Neural crest cell (in vitro differentiated cells): ENCODE results near the gene NCAPD2. TPM values are rescaled to one million over a fixed set of nuclear protein-coding genes. Genes with fewer than 3 reads are reported as not detected.

Experiments used
- DNase-seq: peaks from one replicate; pipeline ENCODE4 v3.0.0; 2021; ENCODE audit warnings: low read depth, mixed read lengths, low spot score
- H3K27ac Mint-ChIP-seq: one replicate; pipeline ENCODE4 v1.8.0; 2021; ENCODE audit warnings: mild to moderate bottlenecking, mixed read lengths; ENCODE audit not compliant: unreplicated experiment
- H3K27me3 Mint-ChIP-seq: 2 replicates; pipeline ENCODE4 v1.8.0; 2021; ENCODE audit warnings: low read depth, mild to moderate bottlenecking, mixed read lengths
- H3K36me3 Mint-ChIP-seq: 2 replicates; pipeline ENCODE4 v1.8.0; 2021; ENCODE audit warnings: low read depth, mild to moderate bottlenecking, mixed read lengths
- H3K4me1 Mint-ChIP-seq: 2 replicates; pipeline ENCODE4 v1.8.0; 2021; ENCODE audit warnings: mixed read lengths
- H3K4me3 Mint-ChIP-seq: one replicate; pipeline ENCODE4 v1.8.0; 2021; ENCODE audit warnings: mild to moderate bottlenecking, mixed read lengths
- H3K9me3 Mint-ChIP-seq: 2 replicates; pipeline ENCODE4 v1.8.0; 2021; ENCODE audit warnings: mixed read lengths
- total RNA-seq: library from RNA; stranded (reverse); gene quantifications from 2 replicates; pipeline ENCODE4 v1.2.1, GENCODE V29; 2021
- TF ChIP-seq, protein P1 (sequence below): fragments of 200-600 bp; sonication (generic); conservative IDR thresholded peaks from 2 replicates; pipeline ENCODE4 v1.5.0; 2021; ENCODE audit warnings: antibody characterized with exemption, mild to moderate bottlenecking

NCAPD2 gene
- total RNA-seq, 1 donor from 2014 or later, result 133 TPM

DNA sequence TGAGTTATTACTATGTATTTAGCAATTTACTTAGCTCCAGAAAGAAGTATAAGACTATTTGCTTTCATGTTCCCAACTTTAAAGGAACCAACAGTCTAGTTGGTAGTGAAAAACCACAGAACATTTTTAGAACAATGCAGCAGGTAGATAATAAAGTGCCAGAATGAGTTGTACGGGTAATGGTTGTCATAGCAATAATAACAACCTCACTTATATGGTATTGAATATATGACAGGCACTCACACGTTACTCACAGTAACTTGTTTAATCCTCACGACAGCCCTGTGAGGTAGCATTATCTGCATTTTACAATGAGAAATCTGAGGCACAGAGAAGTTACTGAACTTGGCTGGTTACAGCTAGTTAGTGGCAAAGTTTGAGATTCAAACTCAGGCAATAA is 29.8 kb downstream of the NCAPD2 start:
- no peaks in the 10 kb centered on the region for H3K27me3 Mint-ChIP-seq
- TF ChIP-seq, protein P1, sequence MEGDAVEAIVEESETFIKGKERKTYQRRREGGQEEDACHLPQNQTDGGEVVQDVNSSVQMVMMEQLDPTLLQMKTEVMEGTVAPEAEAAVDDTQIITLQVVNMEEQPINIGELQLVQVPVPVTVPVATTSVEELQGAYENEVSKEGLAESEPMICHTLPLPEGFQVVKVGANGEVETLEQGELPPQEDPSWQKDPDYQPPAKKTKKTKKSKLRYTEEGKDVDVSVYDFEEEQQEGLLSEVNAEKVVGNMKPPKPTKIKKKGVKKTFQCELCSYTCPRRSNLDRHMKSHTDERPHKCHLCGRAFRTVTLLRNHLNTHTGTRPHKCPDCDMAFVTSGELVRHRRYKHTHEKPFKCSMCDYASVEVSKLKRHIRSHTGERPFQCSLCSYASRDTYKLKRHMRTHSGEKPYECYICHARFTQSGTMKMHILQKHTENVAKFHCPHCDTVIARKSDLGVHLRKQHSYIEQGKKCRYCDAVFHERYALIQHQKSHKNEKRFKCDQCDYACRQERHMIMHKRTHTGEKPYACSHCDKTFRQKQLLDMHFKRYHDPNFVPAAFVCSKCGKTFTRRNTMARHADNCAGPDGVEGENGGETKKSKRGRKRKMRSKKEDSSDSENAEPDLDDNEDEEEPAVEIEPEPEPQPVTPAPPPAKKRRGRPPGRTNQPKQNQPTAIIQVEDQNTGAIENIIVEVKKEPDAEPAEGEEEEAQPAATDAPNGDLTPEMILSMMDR, result no peak
- no peak overlapping the region for H3K27ac Mint-ChIP-seq
- no peak overlapping the region for H3K4me3 Mint-ChIP-seq
- no peaks in the 10 kb centered on the region for H3K9me3 Mint-ChIP-seq
- peaks cover 31% of the 10 kb centered on the region for H3K36me3 Mint-ChIP-seq
- DNase-seq, result no peak
- peaks cover 14% of the 10 kb centered on the region for H3K4me1 Mint-ChIP-seq

- DNase-seq, result no peak
- Mint-ChIP-seq H3K4me1 (peaks cover 17% of the 10 kb centered on the region), H3K9me3 (no peaks in the 10 kb centered on the region), H3K4me3 (no peak overlapping the region), H3K27me3 (no peaks in the 10 kb centered on the region), H3K36me3 (peaks cover 34% of the 10 kb centered on the region), H3K27ac (no peak overlapping the region)
- TF ChIP-seq, protein P1, result no peak
Observed at GRCh38 chr12:6524648-6525047, 30.7 kb downstream of the NCAPD2 start.

DNA sequence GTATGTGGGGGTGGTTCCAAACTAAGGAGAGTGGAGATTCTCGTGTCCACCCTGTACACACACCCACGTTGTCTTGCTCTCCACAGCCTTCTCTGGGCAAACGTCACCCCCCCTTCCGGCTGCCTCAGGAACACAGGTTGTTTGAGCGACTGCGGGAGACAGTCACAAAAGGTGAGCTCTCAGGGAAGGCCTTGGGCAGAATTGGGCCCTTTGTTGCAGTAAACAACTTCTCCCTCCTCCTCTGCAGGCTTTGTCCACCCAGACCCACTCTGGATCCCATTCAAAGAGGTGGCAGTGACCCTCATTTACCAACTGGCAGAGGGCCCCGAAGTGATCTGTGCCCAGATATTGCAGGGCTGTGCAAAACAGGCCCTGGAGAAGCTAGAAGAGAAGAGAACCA is 32.3 kb downstream of the NCAPD2 start:
- TF ChIP-seq, protein P1, result no peak
- DNase-seq, result no peak
- Mint-ChIP-seq H3K27me3 (no peaks in the 10 kb centered on the region), H3K9me3 (no peaks in the 10 kb centered on the region), H3K36me3 (peaks cover 35% of the 10 kb centered on the region), H3K27ac (peak overlapping the region; percentile 75), H3K4me1 (peaks cover 25% of the 10 kb centered on the region), H3K4me3 (no peak overlapping the region)

DNA sequence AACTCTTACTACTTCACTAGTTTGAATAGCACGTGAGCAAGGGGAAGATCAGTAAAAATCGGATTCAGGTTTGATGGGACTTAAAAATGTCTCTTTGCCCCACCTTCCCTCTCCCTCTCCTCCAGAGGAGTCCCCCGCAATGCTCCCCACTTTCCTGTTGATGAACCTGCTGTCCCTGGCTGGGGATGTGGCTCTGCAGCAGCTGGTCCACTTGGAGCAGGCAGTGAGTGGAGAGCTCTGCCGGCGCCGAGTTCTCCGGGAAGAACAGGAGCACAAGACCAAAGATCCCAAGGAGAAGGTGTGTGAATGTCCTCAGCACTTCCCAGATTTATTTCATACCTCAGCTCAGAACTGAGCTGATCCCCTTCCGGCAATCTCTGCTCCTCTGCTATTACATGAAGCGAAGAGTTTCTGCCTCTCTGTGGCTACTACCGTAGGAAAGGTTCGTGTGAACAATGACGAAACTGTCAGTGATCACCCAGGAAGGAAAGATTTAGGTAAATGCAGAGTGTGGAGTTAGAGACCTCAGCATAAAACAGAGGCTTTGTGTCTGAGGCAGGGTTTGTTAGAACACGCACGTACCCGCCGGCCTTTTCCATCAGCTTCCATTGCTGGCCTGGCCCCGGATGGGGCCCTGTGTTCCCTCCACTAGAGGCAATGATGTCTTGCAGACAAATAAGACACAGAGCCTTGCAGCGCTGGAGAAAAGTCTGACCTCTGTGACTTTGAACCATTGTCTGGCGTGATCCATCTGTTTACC is 33.0 kb downstream of the NCAPD2 start:
- Mint-ChIP-seq H3K27me3 (no peaks in the 10 kb centered on the region), H3K4me3 (no peak overlapping the region), H3K27ac (peak overlapping the region; percentile 71), H3K4me1 (peaks cover 29% of the 10 kb centered on the region), H3K9me3 (no peaks in the 10 kb centered on the region), H3K36me3 (peaks cover 35% of the 10 kb centered on the region)
- DNase-seq, result no peak
- TF ChIP-seq, protein P1, result peak; percentile 25

GRCh38 chr12:6527711-6528110 is 33.8 kb downstream of the NCAPD2 start:
- Mint-ChIP-seq H3K27me3 (peaks cover 3% of the 10 kb centered on the region), H3K4me3 (no peak overlapping the region), H3K27ac (no peak overlapping the region), H3K36me3 (peaks cover 36% of the 10 kb centered on the region), H3K4me1 (peaks cover 37% of the 10 kb centered on the region), H3K9me3 (no peaks in the 10 kb centered on the region)
- DNase-seq, result no peak
- TF ChIP-seq, protein P1, result no peak
